Measurements from ENCODE around the gene CRIM1.

- TF ChIP-seq CTCF (IDR thresholded peaks at IDR 0.05) (no peak), EP300 (IDR thresholded peaks at IDR 0.05) (no peak), POLR2AphosphoS5 (IDR thresholded peaks at IDR 0.05) (no peak)
These were observed 210.1 kb downstream of the CRIM1 start for GRCh38 chr2:36565712-36566111.
